ENCODE results near the gene PRR23E. TPM values are rescaled to one million over a fixed set of nuclear protein-coding genes. Genes with fewer than 3 reads are reported as not detected.

PRR23E gene
- total RNA-seq, 1 donor from 2014 or later = not detected

DNA sequence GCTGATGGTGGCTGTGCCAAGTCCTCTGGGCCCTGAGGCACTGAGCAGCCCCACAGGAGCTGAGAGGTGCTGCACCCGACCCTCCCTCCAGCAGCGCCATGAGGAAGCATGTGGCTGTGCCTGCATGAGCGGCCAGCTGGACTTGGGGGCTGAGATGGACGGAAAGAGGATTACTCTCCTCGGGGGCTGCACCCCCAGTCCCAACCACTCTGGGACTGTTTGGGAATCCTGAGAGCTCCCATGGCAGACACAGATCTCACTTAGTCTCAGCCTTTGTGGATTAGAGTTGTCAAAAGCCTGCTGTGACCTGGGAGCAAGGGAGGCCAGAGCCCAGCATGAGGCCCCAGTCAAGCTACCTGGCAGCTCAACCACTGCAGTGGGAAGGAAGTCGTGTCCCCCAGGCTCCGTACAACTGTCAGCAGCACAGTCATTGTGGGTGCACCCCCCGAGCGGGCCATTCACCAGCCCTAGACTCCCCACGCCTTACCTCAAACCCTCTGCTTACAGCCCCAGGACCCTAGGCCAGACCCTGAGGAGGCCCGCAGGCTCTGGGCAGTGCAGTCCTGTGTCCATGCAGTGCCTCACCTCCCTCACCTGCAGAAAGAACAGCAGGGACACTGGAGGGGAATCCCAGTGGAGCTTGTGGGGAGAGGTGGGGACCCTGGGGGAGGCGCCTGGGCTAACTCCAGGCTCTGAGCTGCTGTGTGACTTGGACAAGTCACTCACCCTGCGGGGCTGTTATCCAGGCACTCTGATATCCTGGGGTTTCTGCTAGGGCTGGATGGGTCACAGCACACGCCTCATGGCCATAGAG is 17.1 kb downstream of the PRR23E start:
- Histone ChIP-seq H3K27me3 (ENCODE audit: control insufficient read depth, insufficient read depth, low read length) (no peaks in the 10 kb centered on the region), H3K36me3 (ENCODE audit: control insufficient read depth, insufficient read depth, low read length) (no peaks in the 10 kb centered on the region), H3K4me3 (ENCODE audit: low read depth, low read length) (no peak overlapping the region)
- TF ChIP-seq, protein P1, sequence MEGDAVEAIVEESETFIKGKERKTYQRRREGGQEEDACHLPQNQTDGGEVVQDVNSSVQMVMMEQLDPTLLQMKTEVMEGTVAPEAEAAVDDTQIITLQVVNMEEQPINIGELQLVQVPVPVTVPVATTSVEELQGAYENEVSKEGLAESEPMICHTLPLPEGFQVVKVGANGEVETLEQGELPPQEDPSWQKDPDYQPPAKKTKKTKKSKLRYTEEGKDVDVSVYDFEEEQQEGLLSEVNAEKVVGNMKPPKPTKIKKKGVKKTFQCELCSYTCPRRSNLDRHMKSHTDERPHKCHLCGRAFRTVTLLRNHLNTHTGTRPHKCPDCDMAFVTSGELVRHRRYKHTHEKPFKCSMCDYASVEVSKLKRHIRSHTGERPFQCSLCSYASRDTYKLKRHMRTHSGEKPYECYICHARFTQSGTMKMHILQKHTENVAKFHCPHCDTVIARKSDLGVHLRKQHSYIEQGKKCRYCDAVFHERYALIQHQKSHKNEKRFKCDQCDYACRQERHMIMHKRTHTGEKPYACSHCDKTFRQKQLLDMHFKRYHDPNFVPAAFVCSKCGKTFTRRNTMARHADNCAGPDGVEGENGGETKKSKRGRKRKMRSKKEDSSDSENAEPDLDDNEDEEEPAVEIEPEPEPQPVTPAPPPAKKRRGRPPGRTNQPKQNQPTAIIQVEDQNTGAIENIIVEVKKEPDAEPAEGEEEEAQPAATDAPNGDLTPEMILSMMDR (IDR thresholded peaks at IDR 0.05; ENCODE audit: insufficient read depth, low read length, severe bottlenecking) = no peak
- FAIRE-seq (peak; percentile 13), DNase-seq (ENCODE audit: low read depth) (no peak)

DNA sequence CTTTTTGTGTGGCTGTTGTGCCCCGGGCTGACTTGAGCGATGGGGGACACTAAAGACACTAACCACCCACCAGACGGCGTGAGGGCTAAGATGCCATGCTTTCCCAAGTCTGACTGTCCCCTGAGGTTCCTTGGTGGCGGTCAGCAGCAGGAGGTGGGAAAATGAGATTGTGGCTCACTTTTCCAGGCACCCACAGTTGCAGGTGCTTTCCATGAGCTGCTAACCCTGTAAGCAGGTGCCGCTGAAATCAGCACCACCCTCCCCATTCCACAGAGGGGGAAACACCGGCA is 17.7 kb downstream of the PRR23E start:
- TF ChIP-seq, protein P1 (IDR thresholded peaks at IDR 0.05; ENCODE audit: insufficient read depth, low read length, severe bottlenecking) = no peak
- H3K4me3 ChIP-seq (ENCODE audit: low read depth, low read length) = no peak overlapping the region
- no peaks in the 10 kb centered on the region for H3K27me3 ChIP-seq (ENCODE audit: control insufficient read depth, insufficient read depth, low read length)
- FAIRE-seq (no peak), DNase-seq (ENCODE audit: low read depth) (no peak)
- no peaks in the 10 kb centered on the region for H3K36me3 ChIP-seq (ENCODE audit: control insufficient read depth, insufficient read depth, low read length)

DNA sequence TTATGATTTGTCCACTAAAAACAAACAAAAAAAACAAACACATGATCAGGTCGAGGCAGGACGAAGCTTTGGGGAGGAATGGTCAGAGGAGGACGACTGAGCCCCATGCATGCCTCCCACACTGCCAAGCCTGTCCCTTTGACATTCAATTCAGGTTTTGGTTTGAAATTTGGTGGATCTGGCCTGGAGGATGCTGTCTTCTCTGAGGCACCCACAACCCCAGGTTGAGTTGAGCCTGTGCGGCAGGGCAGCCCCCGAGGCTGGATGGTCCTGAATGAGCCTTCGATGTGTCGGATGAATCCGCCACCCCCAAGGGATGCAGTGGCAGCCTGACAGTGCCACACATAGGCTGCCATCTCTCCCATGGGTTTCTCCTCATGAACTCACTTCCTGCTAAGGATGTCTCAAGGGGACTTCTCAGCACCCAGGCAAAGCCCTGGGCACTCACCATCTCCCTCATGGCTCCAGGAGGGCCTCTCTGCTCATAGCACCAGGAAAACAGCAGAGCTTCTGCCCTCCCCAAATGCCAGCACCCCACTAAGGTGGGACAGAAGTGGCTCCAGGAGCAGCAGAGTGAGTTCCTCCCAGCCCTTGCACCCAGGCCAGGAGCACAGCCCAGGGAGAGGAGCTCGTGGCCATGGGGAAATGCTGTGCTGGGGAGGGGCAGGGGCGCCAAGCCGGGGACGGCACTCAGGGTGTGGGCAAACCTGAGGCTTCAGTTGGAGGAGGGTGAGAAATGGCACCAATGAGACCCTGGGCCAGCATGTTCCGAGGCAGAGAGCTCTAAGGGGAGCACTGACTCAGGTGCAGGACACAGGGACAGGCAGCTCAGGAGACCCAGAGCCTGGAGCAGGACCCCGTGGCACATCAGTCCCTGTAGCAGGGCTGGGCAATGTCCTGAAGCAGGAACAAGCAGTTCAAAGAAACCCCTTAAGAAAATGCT is 18.5 kb downstream of the PRR23E start:
- H3K4me3 ChIP-seq (ENCODE audit: low read depth, low read length) = no peak overlapping the region
- H3K36me3 ChIP-seq (ENCODE audit: control insufficient read depth, insufficient read depth, low read length) = no peaks in the 10 kb centered on the region
- H3K27me3 ChIP-seq (ENCODE audit: control insufficient read depth, insufficient read depth, low read length) = no peaks in the 10 kb centered on the region
- no peak for DNase-seq (ENCODE audit: low read depth)
- TF ChIP-seq, protein P1 (IDR thresholded peaks at IDR 0.05; ENCODE audit: insufficient read depth, low read length, severe bottlenecking) = no peak
- peak; percentile 68 for FAIRE-seq

DNA sequence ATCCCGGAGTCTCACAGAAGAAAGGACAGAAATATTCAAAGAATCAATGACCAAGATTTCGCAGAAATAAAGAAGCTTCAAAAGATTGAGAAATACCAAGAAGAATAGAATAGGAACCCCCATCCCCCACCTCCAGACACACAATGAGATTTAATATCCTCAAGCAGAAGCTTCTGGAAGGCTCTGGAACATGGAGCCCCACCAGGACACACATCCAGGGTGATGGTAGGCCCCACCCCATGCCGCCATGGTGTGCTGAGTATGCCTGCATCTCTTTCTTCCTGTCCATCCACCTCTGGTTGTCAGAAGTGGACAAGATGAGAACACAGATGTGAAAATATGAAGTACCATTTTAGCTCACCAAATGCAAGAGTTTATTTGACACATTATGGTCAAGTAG is 19.3 kb downstream of the PRR23E start:
- DNase-seq (ENCODE audit: low read depth) (no peak), FAIRE-seq (no peak)
- Histone ChIP-seq H3K4me3 (ENCODE audit: low read depth, low read length) (no peak overlapping the region), H3K36me3 (ENCODE audit: control insufficient read depth, insufficient read depth, low read length) (no peaks in the 10 kb centered on the region), H3K27me3 (ENCODE audit: control insufficient read depth, insufficient read depth, low read length) (no peaks in the 10 kb centered on the region)
- TF ChIP-seq, protein P1 (IDR thresholded peaks at IDR 0.05; ENCODE audit: insufficient read depth, low read length, severe bottlenecking) = no peak

- Histone ChIP-seq H3K4me3 (ENCODE audit: low read depth, low read length) (no peak overlapping the region), H3K36me3 (ENCODE audit: control insufficient read depth, insufficient read depth, low read length) (no peaks in the 10 kb centered on the region), H3K27me3 (ENCODE audit: control insufficient read depth, insufficient read depth, low read length) (no peaks in the 10 kb centered on the region)
- TF ChIP-seq, protein P1 (IDR thresholded peaks at IDR 0.05; ENCODE audit: insufficient read depth, low read length, severe bottlenecking) = no peak
- FAIRE-seq = peak; percentile 93
- no peak for DNase-seq (ENCODE audit: low read depth)
These were observed 19.8 kb downstream of the PRR23E start for GRCh38 chr3:127212711-127213110.

Data from bronchial epithelial cell (primary cell).